Esophagus muscularis mucosa (tissue), 4 donors: ENCODE data around the gene TRIP11.

ENCODE experiments used
- CTCF ChIP-seq, 3 experiments: fragments of 200-600 bp in 2 of 3; fragments of 450-650 bp in 1 of 3; sonication (generic) in 2 of 3; IDR thresholded peaks; one replicate each; pipeline ENCODE4 v1.5.1; 2017 to 2019; ENCODE audit warnings: antibody characterized with exemption in 3 of 3, mild to moderate bottlenecking in 2 of 3, moderate library complexity in 1 of 3
- EP300 ChIP-seq: sonication (generic); formaldehyde crosslinking; IDR thresholded peaks from one replicate; pipeline ENCODE4 v1.6.1; 2017; ENCODE audit warnings: antibody characterized with exemption
- POLR2A ChIP-seq: fragments of 450-650 bp; IDR thresholded peaks from one replicate; pipeline ENCODE4 v1.6.1; 2017; ENCODE audit warnings: antibody characterized with exemption, moderate library complexity, mild to moderate bottlenecking, low read depth
- POLR2AphosphoS5 ChIP-seq, 2 donors: sonication (generic); formaldehyde crosslinking; IDR thresholded peaks; one replicate each; pipeline ENCODE4 v1.6.1; 2017; ENCODE audit warnings: antibody characterized with exemption in 2 of 2

- no peak for TF ChIP-seq POLR2A
- no peak for TF ChIP-seq CTCF (IDR thresholded peaks at IDR 0.05)
- no peak for TF ChIP-seq POLR2AphosphoS5 (IDR thresholded peaks at IDR 0.05)
- TF ChIP-seq EP300 = no peak
These were observed 54.2 kb downstream of the TRIP11 start for GRCh38 chr14:91985521-91986255.
